Adrenal gland (tissue), 12 donors: Measurements from ENCODE around the gene GTPBP3. TPM values are rescaled to one million over a fixed set of nuclear protein-coding genes. Genes with fewer than 3 reads are reported as not detected.

Source experiments
- DNase-seq, 7 donors: peaks; one replicate each; pipeline ENCODE4 v3.0.0-alpha.2; 2019 to 2020
- H3K27ac ChIP-seq, 5 donors: fragments of 200-600 bp; sonication (generic) in 4 of 5; 1 replicate in 3 of 5; 2 replicates in 2 of 5; pipeline versions ENCODE4 v1.5.1 to v1.8.0; 2016 to 2020; ENCODE audit warnings: mild to moderate bottlenecking in 1 of 5
- H3K27me3 ChIP-seq: fragments of 200-600 bp; 2 replicates; pipeline ENCODE4 v1.8.0; 2021
- H3K36me3 ChIP-seq, 2 donors: fragments of 200-600 bp; replicated peaks in 1 of 2; 1 replicate in 1 of 2; 2 replicates in 1 of 2; pipeline versions ENCODE4 v1.5.1 to v1.8.0; 2018 to 2022
- H3K4me1 ChIP-seq, 2 donors: fragments of 200-600 bp; replicated peaks in 1 of 2; 1 replicate in 1 of 2; 2 replicates in 1 of 2; pipeline versions ENCODE4 v1.5.1 to v1.8.0; 2018 to 2021
- H3K4me3 ChIP-seq, 4 donors: fragments of 200-600 bp; sonication (generic) in 3 of 4; one replicate each; pipeline ENCODE4 v1.5.1; 2016 to 2018
- H3K9me3 ChIP-seq, 3 donors: fragments of 200-600 bp; sonication (generic) in 1 of 3; replicated peaks in 1 of 3; 1 replicate in 2 of 3; 2 replicates in 1 of 3; pipeline versions ENCODE4 v1.5.1 to v1.8.0; 2016 to 2021
- POLR2A ChIP-seq, 2 donors: fragments of 450-650 bp; IDR thresholded peaks; one replicate each; pipeline ENCODE4 v1.6.1; 2017; ENCODE audit warnings: antibody characterized with exemption in 2 of 2, mild to moderate bottlenecking in 2 of 2, moderate library complexity in 1 of 2
- WGBS, 4 donors: extraction: QIAGEN DNeasy Blood & Tissue Kit in 2 of 4; methylation state at CpG; one replicate each; pipeline versions ENCODE4 v1.1.5 to v1.1.7; 2013 to 2017; 5-methylcytosine and 5-hydroxymethylcytosine counted together
- intact Hi-C, 2 donors: fragments of 100-400 bp; cut with DNase I; formaldehyde crosslinking; loops; one replicate each; pipeline versions ENCODE4 v1.14.1 to v1.15.0; 2022 to 2023
- polyA plus RNA-seq, 3 donors: library from polyadenylated mRNA; stranded (reverse); fragments of 200-250 nt in 2 of 3; fragments of 350-450 nt in 1 of 3; fragmentation: Illumina TruSeq in 1 of 3; extraction: RNeasy Lipid Tissue Mini Kit (QIAGEN cat#74804) in 1 of 3; gene quantifications; one replicate each; pipeline ENCODE4 v1.2.3, GENCODE V29; 2013 to 2014
- total RNA-seq, 9 donors: library from RNA; depleted of rRNA in 4 of 9; stranded (reverse); fragments of >200 nt in 4 of 9; fragments of 120-200 nt in 1 of 9; fragmentation: NEBNext Ultra II Directional in 1 of 9; extraction: Animal tissue kit (Norgen Biotek cat#: 25700) in 1 of 9; gene quantifications; one replicate each; pipeline versions ENCODE4 v1.1.0 to v1.2.4, GENCODE V29; 2013 to 2023
- TF ChIP-seq, protein P1 (sequence below), 6 experiments: fragments of 450-650 bp in 4 of 6; fragments of 200-600 bp in 2 of 6; sonication (generic) in 1 of 6; IDR thresholded peaks; 1 replicate in 5 of 6; 2 replicates in 1 of 6; pipeline versions ENCODE4 v1.5.1 to v1.8.0; 2016 to 2021; ENCODE audit warnings: antibody characterized with exemption in 6 of 6, mild to moderate bottlenecking in 2 of 6, moderate library complexity in 1 of 6
- donor health status: healthy with polysubstance abuse.
- donor health status: Bipolar disorder and iron deficiency.
- donor health status: DM: yes; HTN: yes; CAD: no.
- donor health status: DM: no; HTN: no; CAD: no.
- donor health status: DM: no; HTN: no; CAD: no.
- donor health status: DM: yes; HTN: yes; CAD: no.

The GTPBP3 gene
- total and polyA plus RNA-seq, 12 donors = 5.5 to 50.4 (median 23.8) TPM

DNA sequence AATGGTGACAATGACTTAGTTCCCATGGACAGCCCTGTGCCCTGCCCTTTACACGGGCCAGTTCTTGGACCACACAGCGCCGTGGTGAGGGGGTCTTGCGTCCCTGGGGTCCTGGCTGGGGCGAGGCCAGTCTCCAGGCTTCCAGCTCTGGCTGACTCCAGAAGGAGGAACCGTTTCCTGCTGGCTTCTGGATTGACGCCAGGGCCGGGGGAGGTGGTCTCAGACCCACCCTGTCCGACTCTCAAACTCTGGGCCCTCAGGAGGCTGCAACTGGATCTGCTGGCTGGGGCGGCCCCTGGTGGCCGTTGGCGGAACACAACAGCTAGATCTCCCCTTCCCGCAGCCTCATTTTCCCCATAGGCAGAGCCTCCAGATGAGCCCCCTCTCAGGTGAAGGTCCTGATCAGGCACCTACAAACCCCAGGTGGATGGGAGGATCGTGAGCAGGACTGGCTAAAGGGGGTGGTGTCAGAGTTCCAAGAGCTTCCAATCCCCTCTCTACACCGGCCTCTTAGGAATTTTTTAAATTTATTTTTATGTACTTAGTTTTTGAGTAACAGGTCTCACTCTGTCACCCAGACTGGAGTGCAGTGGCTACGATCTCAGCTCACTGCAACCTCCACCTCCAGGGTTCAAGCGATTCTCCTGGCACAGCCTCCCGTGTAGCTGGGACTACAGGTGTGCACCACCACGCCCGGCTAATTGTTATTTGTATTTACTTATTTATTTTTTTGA lies 48.7 kb downstream of the GTPBP3 start:
- intact Hi-C loops = loop anchor here (2.0 to 10.0 kb wide), 4 partner anchors 39 to 91 kb away; partner anchors contain the start of genes ABHD8 (in 1 of the 2), DDA1 (in 1 of the 2) and MRPL34 (in 1 of the 2)
- peak; percentile 66 to 84 (median 73) for DNase-seq
- no peak overlapping the region for H3K4me3 ChIP-seq
- H3K36me3 ChIP-seq = no peaks in the 10 kb centered on the region
- 33 to 53% (median 42%) methylated on average over 7 to 20 of the region's 20 CpGs for WGBS, 4 donors
- no peaks in the 10 kb centered on the region for H3K9me3 ChIP-seq
- H3K27me3 ChIP-seq = no peaks in the 10 kb centered on the region
- no peak for TF ChIP-seq POLR2A (IDR thresholded peaks at IDR 0.05)
- TF ChIP-seq, protein P1, sequence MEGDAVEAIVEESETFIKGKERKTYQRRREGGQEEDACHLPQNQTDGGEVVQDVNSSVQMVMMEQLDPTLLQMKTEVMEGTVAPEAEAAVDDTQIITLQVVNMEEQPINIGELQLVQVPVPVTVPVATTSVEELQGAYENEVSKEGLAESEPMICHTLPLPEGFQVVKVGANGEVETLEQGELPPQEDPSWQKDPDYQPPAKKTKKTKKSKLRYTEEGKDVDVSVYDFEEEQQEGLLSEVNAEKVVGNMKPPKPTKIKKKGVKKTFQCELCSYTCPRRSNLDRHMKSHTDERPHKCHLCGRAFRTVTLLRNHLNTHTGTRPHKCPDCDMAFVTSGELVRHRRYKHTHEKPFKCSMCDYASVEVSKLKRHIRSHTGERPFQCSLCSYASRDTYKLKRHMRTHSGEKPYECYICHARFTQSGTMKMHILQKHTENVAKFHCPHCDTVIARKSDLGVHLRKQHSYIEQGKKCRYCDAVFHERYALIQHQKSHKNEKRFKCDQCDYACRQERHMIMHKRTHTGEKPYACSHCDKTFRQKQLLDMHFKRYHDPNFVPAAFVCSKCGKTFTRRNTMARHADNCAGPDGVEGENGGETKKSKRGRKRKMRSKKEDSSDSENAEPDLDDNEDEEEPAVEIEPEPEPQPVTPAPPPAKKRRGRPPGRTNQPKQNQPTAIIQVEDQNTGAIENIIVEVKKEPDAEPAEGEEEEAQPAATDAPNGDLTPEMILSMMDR (IDR thresholded peaks at IDR 0.05) = peak; percentile 83 to 95 (median 92)
- peaks cover 15 to 20% of the 10 kb centered on the region in 2 donors for H3K4me1 ChIP-seq
- H3K27ac ChIP-seq = no peak overlapping the region

DNA sequence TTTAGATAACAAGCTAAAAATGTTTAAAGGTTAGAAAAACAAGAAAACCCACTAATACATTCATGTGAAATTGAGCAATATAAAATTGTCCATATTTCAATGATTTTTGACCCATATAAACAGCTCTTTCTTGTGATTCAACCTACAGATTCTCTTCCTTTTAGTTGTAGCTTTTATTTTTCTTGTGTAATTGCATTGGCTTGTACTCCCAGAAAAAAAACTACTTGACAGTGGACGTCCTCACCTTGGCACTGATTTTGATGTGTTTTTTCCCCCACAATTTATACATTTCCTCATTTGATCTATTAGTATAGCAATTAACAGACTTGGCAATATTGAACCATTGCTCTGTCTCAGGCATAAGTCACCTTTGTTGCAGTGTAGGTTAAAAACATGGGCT lies 51.9 kb downstream of the GTPBP3 start:
- H3K4me3 ChIP-seq = no peak overlapping the region
- 48 to 72% (median 52%) methylated on average over 1 of the region's 1 CpG for WGBS, 4 donors
- H3K9me3 ChIP-seq = no peaks in the 10 kb centered on the region
- H3K36me3 ChIP-seq = no peaks in the 10 kb centered on the region
- TF ChIP-seq, protein P1 (IDR thresholded peaks at IDR 0.05) = no peak
- no peak for TF ChIP-seq POLR2A (IDR thresholded peaks at IDR 0.05)
- intact Hi-C loops = loop anchor here (5.0 to 10.0 kb wide), 3 partner anchors 42 to 94 kb away; partner anchors contain the start of genes ABHD8 (in 1 of the 2), DDA1 (in 1 of the 2) and MRPL34 (in 1 of the 2)
- peaks cover 14 to 32% of the 10 kb centered on the region in 2 donors for H3K4me1 ChIP-seq
- H3K27me3 ChIP-seq = no peaks in the 10 kb centered on the region
- no peak for DNase-seq
- H3K27ac ChIP-seq = no peak overlapping the region

DNA sequence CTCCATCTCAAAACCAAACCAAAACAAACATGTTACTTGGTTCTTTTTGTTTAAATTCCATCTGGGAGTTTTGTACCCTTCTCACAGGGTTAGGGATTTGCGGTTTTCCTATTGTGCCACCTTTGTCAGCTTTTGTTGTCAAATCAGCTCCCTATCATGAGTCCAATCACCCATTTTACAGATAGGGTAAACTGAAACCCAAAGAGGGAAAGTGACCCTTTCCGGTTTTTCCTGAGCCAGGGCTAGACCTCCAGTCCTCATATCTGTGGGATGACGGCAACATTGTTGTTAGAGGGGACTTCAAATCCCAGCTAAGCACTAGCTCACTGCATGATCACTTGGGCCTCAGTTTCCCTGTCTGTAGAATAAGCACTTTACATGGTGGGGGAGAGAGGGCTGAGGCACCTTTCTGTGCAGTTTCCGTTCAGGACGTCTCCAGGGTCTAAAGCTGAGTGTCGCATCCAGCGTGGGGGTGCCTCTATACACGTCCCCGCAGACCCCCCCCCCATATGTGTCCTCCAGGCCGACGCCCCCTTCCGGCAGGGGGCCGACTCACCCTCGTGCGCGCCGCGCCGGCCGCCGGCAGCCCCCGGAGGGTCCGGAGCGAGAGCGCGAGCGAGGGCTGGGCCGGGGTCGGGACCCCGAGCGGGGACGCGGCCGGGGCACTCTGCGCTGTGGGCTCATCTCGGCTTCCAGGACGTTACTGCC lies 52.8 kb downstream of the GTPBP3 start:
- peak in 1 of 7 donors; percentile 26 for DNase-seq
- TF ChIP-seq POLR2A (IDR thresholded peaks at IDR 0.05) = no peak
- TF ChIP-seq, protein P1 (IDR thresholded peaks at IDR 0.05) = no peak
- Histone ChIP-seq H3K4me3 (peak overlapping the region in 2 of 4 donors; percentile 20 to 52), H3K27me3 (no peaks in the 10 kb centered on the region), H3K4me1 (peaks cover 14 to 34% of the 10 kb centered on the region in 2 donors), H3K27ac (no peak overlapping the region), H3K36me3 (no peaks in the 10 kb centered on the region), H3K9me3 (no peaks in the 10 kb centered on the region)
- WGBS, 4 donors = 8 to 51% (median 12%) methylated on average over 5 to 36 of the region's 37 CpGs
- intact Hi-C loops = loop anchor here (5.0 to 10.0 kb wide), 4 partner anchors 43 to 95 kb away; partner anchors contain the start of genes ABHD8 (in 1 of the 2), DDA1 (in 1 of the 2), MRPL34 (in 1 of the 2) and NXNL1 (in 1 of the 2)
